Fibroblast of lung (primary cell): ENCODE results near the gene PLEKHN1.

ENCODE experiments used
- CTCF ChIP-seq, 2 donors: IDR thresholded peaks in 1 of 2; conservative IDR thresholded peaks in 1 of 2; 1 replicate in 1 of 2; 2 replicates in 1 of 2; pipeline ENCODE4 v1.5.1; 2011 to 2012; ENCODE audit warnings: low read length in 2 of 2, control low read depth in 1 of 2, inconsistent platforms in 1 of 2, low read depth in 1 of 2, mild to moderate bottlenecking in 1 of 2
- EZH2 ChIP-seq: IDR thresholded peaks from 2 replicates; pipeline ENCODE4 v1.5.1; 2012; ENCODE audit warnings: low read length, control low read depth, mild to moderate bottlenecking; ENCODE audit errors: missing control alignments

- TF ChIP-seq CTCF (conservative IDR thresholded peaks at IDR 0.05 in 1 of 2, IDR thresholded peaks at IDR 0.05 in 1 of 2; ENCODE audit: low read depth in 1 of 2, low read length in 2 of 2) = no peak
- TF ChIP-seq EZH2 = no peak
Measured at GRCh38 chr1:938711-939489, 27.4 kb upstream of the PLEKHN1 start.
